Dermis lymphatic vessel endothelial cell (primary cell): ENCODE data around the gene ZNF544. TPM values are rescaled to one million over a fixed set of nuclear protein-coding genes. Genes with fewer than 3 reads are reported as not detected.

Experiments used
- total RNA-seq: library from RNA; depleted of rRNA; stranded (reverse); fragments of >200 nt; gene quantifications from 2 replicates; pipeline ENCODE4 v1.2.1, GENCODE V29; 2014

ZNF544 gene
- total RNA-seq: 47.7 and 55.9 TPM in 2 replicates

DNA sequence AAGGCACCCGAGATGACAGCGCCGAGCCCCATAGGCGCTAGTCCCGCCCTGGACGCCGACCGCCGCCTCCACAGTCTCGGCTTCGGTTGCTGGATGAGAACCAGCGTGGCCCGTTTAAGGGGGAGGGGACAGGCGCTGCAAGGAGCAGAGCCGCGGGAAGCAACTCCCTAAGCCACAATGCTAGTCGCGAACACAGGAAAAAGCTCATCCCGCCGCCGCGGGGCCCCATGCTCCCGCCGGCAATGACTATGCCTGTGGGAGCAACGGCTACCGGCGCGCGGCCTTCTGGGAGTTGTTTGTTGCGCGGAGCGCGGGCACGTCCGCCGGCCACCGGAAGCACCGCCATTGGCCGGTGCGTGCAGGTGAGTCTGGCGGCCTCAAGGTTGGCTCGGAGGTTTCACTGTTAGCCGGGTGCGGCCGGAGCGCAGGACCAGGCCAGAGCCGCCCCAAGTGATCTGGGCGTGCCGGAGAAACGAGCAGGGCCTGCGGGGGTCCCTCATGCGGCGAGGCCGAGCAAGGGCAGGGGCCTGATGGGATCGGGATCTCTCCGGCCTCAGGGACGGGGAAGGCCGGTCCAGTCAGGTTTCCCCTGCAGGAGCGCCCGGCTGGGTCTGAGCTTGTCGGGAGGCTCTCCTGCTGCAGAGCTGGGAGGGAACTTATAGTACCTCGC is at the start of gene ZNF544:
Gene ZNF544 (plus strand): TSS at position 330 of the 670 bp plus-strand sequence. CDS start 15,110 bp downstream, outside the sequence.

DNA sequence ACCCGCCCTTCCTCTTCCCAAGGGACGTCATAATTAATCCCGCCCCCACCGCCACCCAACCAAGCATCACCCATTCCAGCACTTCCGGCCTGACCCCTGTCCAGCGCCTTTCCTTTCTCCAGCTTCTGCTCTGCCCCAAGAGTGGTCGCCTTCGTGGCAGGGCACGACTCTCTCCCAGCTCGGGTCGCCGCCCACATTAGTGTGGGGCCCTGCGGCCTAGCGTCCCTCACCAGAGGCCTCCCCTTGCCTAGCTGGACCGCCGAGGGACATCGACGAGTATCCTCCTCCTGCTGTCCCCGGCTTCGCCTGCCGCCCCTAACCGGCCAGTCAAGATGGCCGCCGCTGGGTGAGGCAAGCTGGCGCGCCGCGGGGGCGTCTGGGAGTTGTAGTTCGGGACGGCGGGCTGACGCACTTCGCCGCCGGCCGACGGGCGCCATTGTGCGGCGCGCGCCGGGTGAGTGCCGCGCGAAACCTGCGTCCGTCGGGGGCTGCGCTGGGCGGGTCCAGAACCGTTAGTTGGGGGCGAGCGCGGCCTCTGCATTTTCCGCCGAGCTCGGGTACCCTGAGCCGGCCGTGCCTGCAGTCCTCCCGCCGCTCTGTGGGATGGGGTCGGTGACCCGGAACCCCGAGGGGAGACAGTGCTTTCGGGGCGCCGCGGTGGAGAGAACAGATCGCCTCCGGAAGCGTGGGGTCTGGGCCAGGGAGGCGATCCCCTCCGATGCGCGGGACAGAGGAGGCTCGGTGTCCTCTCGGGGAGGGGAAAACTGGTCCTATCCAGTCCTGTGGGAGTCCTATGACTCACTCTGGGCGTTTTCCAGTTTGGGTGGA is 45.5 kb upstream of the ZNF544 start, which contains the start of gene ZNF274:
Gene ZNF274 (plus strand): TSS at position 73 of the 828 bp plus-strand sequence. CDS start 905 bp downstream, outside the sequence.

DNA sequence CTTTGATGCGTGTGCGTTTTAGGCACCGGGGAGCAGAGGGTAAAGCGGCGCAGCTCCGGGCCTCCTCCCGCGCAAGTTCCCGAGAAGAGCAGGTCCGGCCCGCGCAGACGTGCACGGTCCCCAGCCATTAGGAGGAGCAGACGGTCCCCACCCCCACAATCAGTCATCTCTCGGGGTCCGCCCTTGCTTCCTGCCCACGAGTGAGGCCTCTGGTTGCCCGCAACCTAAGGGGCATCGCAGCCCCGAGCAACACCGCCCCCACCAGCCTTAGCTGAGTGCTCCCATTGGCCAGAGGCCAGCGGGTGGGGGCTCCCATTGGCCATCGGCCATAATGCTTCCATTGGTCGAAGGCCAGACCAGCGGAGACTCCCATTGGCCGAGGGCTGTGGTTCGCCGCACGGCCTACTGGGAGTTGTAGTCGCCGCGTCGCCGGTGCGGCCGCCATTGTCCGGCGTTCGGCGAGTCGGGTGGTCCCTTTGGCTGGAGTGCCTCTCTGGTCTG is 49.9 kb downstream of the ZNF544 start, which contains the start of gene ZNF8:
Gene ZNF8 (plus strand): TSS at position 415 of the 501 bp plus-strand sequence. CDS start 127 bp downstream, outside the sequence.

DNA sequence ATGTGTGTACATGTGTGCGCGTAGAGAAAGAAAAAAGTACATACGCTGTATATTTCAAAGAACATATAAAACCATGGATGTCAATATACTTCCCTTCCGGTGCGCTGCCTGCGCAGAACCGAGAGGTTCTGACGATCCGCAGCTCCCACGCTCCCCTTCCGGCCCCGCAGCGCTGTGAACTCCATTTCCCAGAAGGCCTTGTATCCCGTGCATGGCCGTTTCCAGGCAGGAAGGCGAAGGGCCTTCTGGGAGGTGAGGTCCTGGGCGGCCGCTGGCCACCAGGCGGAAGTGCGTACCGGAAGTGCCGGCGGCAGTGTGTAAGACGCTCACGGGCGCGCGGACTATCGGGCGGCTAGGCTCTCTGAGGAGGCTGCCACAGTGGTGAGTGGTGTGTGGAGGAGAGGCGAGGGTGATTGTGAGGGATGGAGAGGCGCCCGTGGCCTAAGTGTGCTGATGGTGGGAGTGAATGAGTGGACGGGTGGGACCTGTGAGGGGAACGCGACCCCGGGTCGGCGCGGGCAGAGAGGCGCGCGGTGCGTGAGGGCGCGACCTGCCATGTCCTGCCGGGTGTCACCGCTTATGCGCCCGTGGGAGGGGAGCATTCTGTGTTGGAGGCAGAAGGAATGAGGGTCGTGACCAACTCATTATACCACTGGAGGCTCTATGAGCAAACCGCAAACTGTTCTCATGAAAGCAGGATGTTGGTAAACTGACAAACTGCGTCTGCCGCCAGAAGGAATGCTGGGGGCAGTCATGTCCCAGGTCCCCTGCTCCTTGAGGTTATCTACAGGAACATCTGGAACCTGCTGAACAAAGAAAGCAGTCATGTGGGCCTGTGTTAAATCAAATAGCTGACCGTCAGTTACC is 76.6 kb downstream of the ZNF544 start, which contains the start of gene ERVK3-1:
Gene ERVK3-1 (plus strand): TSS at position 313 of the 867 bp plus-strand sequence. CDS start 6,792 bp downstream, outside the sequence.

Other genes with a start within 250 kb of the ZNF544 start
- 8.7 and 10.2 TPM in 2 replicates for gene ZNF606, start 226.1 kb upstream of the ZNF544 start, total RNA-seq
- gene ZSCAN1, start 194.9 kb upstream of the ZNF544 start, total RNA-seq: not detected in 2 replicates
- gene ZNF135, start 169.6 kb upstream of the ZNF544 start, total RNA-seq: 0.33 and 0.34 TPM in 2 replicates
- 7.5 TPM in 2 replicates for gene ZSCAN18, start 130.7 kb upstream of the ZNF544 start, total RNA-seq
- gene ZNF329, start 78.1 kb upstream of the ZNF544 start, total RNA-seq: 8.7 and 10.5 TPM in 2 replicates
- 13.4 and 14.4 TPM in 2 replicates for gene ZNF274, start 45.9 kb upstream of the ZNF544 start, total RNA-seq
- gene ZNF8, start 50.0 kb downstream of the ZNF544 start, total RNA-seq: 3.7 and 5.2 TPM in 2 replicates
- 20.9 and 25.0 TPM in 2 replicates for gene ERVK3-1, start 76.5 kb downstream of the ZNF544 start, total RNA-seq
- gene ZSCAN22, start 98.1 kb downstream of the ZNF544 start, total RNA-seq: 1.7 and 2.4 TPM in 2 replicates
- 2.7 and 7.3 TPM in 2 replicates for gene A1BG, start 124.6 kb downstream of the ZNF544 start, total RNA-seq
- gene ZNF497, start 133.8 kb downstream of the ZNF544 start, total RNA-seq: 0.76 and 1.0 TPM in 2 replicates
- gene ZNF837, start 152.1 kb downstream of the ZNF544 start, total RNA-seq: 1.8 and 2.2 TPM in 2 replicates
- gene RPS5, start 158.4 kb downstream of the ZNF544 start, total RNA-seq: 2,212 and 2,748 TPM in 2 replicates
- 0.09 TPM in 1 of 2 replicates, not detected in the other for gene RNF225, start 166.7 kb downstream of the ZNF544 start, total RNA-seq
- 9.5 TPM in 2 replicates for gene ZNF584, start 179.7 kb downstream of the ZNF544 start, total RNA-seq
- 4.9 and 6.1 TPM in 2 replicates for gene ZNF132, start 211.2 kb downstream of the ZNF544 start, total RNA-seq
- 7.5 and 7.6 TPM in 2 replicates for gene ZNF324B, start 222.7 kb downstream of the ZNF544 start, total RNA-seq
- 10.6 and 11.6 TPM in 2 replicates for gene ZNF324, start 238.2 kb downstream of the ZNF544 start, total RNA-seq
- 3.8 and 4.6 TPM in 2 replicates for gene ZNF446, start 247.4 kb downstream of the ZNF544 start, total RNA-seq